Lower leg skin (tissue), 4 donors: Measurements from ENCODE around the gene CCNL1. TPM values are rescaled to one million over a fixed set of nuclear protein-coding genes. Genes with fewer than 3 reads are reported as not detected.

Source experiments
- DNase-seq, 2 donors: peaks; one replicate each; pipeline ENCODE4 v3.0.0-alpha.2; 2019; ENCODE audit warnings: low spot score in 2 of 2
- H3K4me3 ChIP-seq: fragments of 200-600 bp; sonication (generic); 2 replicates; pipeline ENCODE4 v1.5.1; 2017; ENCODE audit warnings: mild to moderate bottlenecking, low read depth; ENCODE audit not compliant: poor library complexity, severe bottlenecking
- POLR2A ChIP-seq, 2 donors: fragments of 450-650 bp; IDR thresholded peaks; one replicate each; pipeline ENCODE4 v1.6.1; 2016 to 2017; ENCODE audit warnings: antibody characterized with exemption in 2 of 2, mild to moderate bottlenecking in 1 of 2, moderate library complexity in 1 of 2
- WGBS, 2 donors: methylation state at CpG; one replicate each; pipeline ENCODE4 v1.1.5; 2018; 5-methylcytosine and 5-hydroxymethylcytosine counted together
- intact Hi-C: fragments of 100-400 bp; cut with DNase I; formaldehyde crosslinking; loops from one replicate; pipeline ENCODE4 v1.15.0; 2023; ENCODE audit warnings: low total_unique reads
- total RNA-seq, 4 donors: library from RNA; depleted of rRNA; stranded (reverse); fragments of >200 nt; gene quantifications; one replicate each; pipeline ENCODE4 v1.1.0, GENCODE V29; 2016
- TF ChIP-seq, protein P1 (sequence below), 3 donors: fragments of 450-650 bp; IDR thresholded peaks; one replicate each; pipeline ENCODE4 v1.5.1; 2016; ENCODE audit warnings: antibody characterized with exemption in 3 of 3, mild to moderate bottlenecking in 3 of 3, moderate library complexity in 2 of 3

Gene CCNL1
- total RNA-seq, 4 donors from 2014 or later = 113 to 308 (median 155) TPM

DNA sequence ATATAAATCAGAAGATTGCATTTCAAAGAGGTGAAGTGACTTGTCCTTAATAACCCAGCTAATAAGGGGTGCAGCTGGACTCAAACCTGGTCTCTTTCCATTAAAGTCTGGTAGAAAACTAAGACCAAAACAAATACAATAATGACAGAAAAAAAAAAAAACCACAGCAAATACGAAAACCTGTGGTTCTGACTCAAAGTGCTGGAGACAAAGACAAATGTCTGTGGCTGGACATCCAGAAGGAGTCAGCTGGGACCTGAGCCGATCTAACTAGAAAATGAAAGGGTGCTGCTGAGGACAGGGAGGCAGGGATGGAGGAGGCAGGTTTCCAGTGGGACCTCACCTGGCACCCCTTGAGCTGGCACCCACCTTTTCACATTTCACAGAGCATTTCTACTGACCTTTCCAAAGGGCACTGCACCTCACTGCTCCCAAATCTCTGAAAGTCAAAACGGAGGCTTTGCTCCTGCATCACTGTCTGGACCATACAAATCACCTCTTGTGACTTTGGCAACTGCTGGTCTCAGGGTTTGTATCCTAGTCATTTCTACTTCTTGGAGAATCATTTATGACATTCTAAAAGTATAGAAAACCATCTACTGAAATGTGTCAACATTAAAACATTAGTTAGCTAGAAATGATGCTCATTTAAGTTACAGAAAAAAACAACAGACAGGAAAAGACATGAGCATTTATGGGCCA, 61.7 kb downstream of the CCNL1 start:
- 78 to 84% methylated on average over 3 of the region's 3 CpGs for WGBS, 2 donors
- DNase-seq = no peak
- intact Hi-C loops = no loop called here

More for the DNA sequence above, 61.7 kb downstream of the CCNL1 start:
- H3K4me3 ChIP-seq = no peak overlapping the region
- TF ChIP-seq, protein P1, sequence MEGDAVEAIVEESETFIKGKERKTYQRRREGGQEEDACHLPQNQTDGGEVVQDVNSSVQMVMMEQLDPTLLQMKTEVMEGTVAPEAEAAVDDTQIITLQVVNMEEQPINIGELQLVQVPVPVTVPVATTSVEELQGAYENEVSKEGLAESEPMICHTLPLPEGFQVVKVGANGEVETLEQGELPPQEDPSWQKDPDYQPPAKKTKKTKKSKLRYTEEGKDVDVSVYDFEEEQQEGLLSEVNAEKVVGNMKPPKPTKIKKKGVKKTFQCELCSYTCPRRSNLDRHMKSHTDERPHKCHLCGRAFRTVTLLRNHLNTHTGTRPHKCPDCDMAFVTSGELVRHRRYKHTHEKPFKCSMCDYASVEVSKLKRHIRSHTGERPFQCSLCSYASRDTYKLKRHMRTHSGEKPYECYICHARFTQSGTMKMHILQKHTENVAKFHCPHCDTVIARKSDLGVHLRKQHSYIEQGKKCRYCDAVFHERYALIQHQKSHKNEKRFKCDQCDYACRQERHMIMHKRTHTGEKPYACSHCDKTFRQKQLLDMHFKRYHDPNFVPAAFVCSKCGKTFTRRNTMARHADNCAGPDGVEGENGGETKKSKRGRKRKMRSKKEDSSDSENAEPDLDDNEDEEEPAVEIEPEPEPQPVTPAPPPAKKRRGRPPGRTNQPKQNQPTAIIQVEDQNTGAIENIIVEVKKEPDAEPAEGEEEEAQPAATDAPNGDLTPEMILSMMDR (IDR thresholded peaks at IDR 0.05) = no peak
- TF ChIP-seq POLR2A (IDR thresholded peaks at IDR 0.05) = no peak
